Thoracic aorta (tissue), 2 donors: Measurements from ENCODE around the gene SLC35E1. TPM values are rescaled to one million over a fixed set of nuclear protein-coding genes. Genes with fewer than 3 reads are reported as not detected.

Experiments used
- ATAC-seq: fragments of 150-250 bp; one replicate; pipeline ENCODE4 v1.8.0; 2017; ENCODE audit warnings: low read depth; ENCODE audit not compliant: insufficient number of reproducible peaks, low FRiP score
- DNase-seq: peaks from one replicate; pipeline ENCODE4 v3.0.0-alpha.2; 2020; ENCODE audit warnings: low spot score
- H3K27ac ChIP-seq, 2 donors: fragments of 200-600 bp; sonication (generic); 1 replicate in 1 of 2; 2 replicates in 1 of 2; pipeline ENCODE4 v1.5.1; 2016; ENCODE audit warnings: mild to moderate bottlenecking in 2 of 2, moderate library complexity in 2 of 2
- H3K27me3 ChIP-seq: fragments of 200-600 bp; sonication (generic); replicated peaks from 2 replicates; pipeline ENCODE4 v1.6.0; 2016; ENCODE audit warnings: mild to moderate bottlenecking; ENCODE audit not compliant: insufficient read depth
- H3K36me3 ChIP-seq: fragments of 200-600 bp; sonication (generic); one replicate; pipeline ENCODE4 v1.5.1; 2016
- H3K4me1 ChIP-seq, 2 donors: fragments of 200-600 bp; sonication (generic); 1 replicate in 1 of 2; 2 replicates in 1 of 2; pipeline versions ENCODE4 v1.5.1 to v1.6.0; 2016; ENCODE audit warnings: low read depth in 2 of 2, mild to moderate bottlenecking in 1 of 2; ENCODE audit not compliant: control insufficient read depth in 1 of 2
- H3K4me3 ChIP-seq: fragments of 200-600 bp; sonication (generic); 2 replicates; pipeline ENCODE4 v1.5.1; 2016; ENCODE audit warnings: mild to moderate bottlenecking
- H3K9me3 ChIP-seq: fragments of 200-600 bp; sonication (generic); 2 replicates; pipeline ENCODE4 v1.5.1; 2016
- total RNA-seq, 2 donors: library from RNA; depleted of rRNA; stranded (reverse); fragments of >200 nt; gene quantifications; one replicate each; pipeline versions ENCODE4 v1.1.0 to v1.2.3, GENCODE V29; 2016
- TF ChIP-seq, protein P1 (sequence below): fragments of 200-600 bp; sonication (generic); IDR thresholded peaks from one replicate; pipeline ENCODE4 v1.5.1; 2019; ENCODE audit warnings: antibody characterized with exemption

SLC35E1 gene
- total RNA-seq, 2 donors from 2014 or later = 66.9 to 85.3 TPM

DNA sequence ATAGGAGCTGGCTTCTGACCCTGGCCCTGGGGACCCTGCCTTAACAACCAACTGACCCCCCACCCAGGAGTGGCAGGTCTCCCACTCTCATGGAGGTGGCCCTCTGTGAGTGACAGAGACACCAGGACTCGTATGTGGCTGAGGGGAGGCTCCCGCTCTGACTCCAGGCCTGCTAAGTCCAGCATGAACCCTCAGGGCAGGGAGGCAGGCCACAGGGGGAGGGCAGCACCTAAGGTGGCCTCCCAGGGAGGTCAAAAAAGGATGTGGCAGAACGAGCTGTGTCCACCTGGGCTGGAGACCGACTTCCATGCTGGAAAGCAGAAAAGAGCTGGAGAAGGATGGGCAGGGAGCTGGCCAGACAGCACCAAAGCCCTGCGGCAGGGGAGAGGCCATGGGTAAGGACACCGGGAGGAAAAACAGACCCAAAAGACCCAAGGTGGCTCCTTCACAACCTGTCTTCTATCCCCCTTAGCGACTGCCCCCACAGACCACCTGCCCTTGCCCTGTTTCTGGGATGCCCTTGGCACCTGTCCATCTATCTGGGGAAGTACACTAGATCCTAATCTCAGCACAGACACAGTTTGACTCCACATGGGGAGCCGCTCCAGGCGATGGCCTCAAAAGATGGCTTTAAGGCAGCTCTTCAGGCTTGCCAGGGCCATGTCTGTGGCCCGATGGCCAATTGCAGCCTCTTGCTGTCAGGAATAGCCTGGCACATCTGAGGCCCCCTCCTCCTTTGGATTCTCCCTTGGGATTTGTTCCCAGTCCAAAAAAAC lies 10.5 kb upstream of the SLC35E1 start:
- no peak overlapping the region for H3K27ac ChIP-seq
- TF ChIP-seq, protein P1, sequence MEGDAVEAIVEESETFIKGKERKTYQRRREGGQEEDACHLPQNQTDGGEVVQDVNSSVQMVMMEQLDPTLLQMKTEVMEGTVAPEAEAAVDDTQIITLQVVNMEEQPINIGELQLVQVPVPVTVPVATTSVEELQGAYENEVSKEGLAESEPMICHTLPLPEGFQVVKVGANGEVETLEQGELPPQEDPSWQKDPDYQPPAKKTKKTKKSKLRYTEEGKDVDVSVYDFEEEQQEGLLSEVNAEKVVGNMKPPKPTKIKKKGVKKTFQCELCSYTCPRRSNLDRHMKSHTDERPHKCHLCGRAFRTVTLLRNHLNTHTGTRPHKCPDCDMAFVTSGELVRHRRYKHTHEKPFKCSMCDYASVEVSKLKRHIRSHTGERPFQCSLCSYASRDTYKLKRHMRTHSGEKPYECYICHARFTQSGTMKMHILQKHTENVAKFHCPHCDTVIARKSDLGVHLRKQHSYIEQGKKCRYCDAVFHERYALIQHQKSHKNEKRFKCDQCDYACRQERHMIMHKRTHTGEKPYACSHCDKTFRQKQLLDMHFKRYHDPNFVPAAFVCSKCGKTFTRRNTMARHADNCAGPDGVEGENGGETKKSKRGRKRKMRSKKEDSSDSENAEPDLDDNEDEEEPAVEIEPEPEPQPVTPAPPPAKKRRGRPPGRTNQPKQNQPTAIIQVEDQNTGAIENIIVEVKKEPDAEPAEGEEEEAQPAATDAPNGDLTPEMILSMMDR = no peak
- ATAC-seq = no peak
- H3K27me3 ChIP-seq = no peaks in the 10 kb centered on the region
- DNase-seq = no peak
- H3K4me3 ChIP-seq = no peak overlapping the region
- peaks cover 9% of the 10 kb centered on the region for H3K36me3 ChIP-seq
- no peaks in the 10 kb centered on the region for H3K9me3 ChIP-seq
- peaks cover 18 to 58% of the 10 kb centered on the region in 2 donors for H3K4me1 ChIP-seq

DNA sequence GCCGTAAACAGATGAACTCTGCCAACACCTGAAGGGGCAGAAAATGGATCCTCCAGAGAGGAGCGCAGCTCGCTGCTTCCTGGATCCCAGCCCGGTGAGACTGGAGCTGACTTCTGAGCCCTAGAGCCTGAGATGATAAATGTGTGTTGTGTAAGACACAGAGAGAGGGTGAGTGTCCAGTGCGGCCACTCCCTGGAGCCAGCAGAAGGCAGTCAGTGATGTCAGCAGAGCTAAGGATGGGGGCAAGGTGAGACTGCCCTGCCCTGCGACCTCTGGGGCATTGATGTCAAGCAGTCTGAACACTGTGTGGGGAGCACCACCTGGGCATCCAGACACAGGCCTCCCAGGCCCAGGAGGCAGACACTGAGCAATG lies 9.7 kb upstream of the SLC35E1 start:
- Histone ChIP-seq H3K36me3 (peaks cover 13% of the 10 kb centered on the region), H3K9me3 (no peaks in the 10 kb centered on the region), H3K4me1 (peaks cover 11 to 51% of the 10 kb centered on the region in 2 donors), H3K4me3 (no peak overlapping the region), H3K27ac (no peak overlapping the region), H3K27me3 (no peaks in the 10 kb centered on the region)
- TF ChIP-seq, protein P1 = no peak
- no peak for ATAC-seq
- no peak for DNase-seq

DNA sequence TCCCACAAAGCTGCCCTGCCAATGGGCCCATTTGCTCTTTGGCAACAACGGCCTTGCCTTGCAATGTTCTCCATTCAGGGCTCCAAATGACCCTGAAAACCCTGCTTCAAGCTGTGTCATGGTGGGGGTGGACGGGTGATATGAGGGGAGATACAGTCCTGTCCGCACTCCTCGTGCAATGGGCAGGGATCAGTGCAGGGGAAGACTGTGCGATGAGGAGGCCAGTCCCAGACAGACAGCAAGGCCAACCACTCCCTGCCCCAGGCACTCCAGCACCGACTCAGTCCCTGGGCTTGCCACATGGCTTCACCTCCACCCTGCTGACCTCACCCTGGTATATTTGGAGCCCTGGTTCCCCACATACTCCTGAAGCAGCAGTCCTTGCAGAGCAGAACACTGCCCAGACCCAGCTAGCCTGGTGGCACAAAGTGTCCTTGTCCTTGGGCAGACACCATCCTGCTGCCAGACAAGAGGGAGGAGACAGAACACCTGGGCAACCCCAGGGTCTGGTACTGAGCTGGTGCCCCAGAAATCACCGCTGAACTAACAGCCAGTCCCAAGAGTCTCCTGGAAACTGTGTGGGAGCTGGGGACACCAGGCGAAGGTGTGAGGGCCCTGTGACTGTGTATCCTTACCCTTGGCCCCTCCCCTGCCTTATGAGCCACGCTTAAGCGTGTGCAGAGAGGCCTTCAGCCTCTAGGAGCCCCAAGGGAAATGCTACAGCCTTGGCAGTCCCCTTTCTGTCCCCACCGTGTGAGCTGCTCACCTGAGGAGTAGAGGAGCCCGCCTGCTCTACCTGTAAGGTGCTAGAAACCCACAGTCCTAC lies 9.1 kb upstream of the SLC35E1 start:
- TF ChIP-seq, protein P1 = no peak
- H3K9me3 ChIP-seq = no peaks in the 10 kb centered on the region
- no peak for DNase-seq
- peaks cover 19% of the 10 kb centered on the region for H3K36me3 ChIP-seq
- H3K27ac ChIP-seq = no peak overlapping the region
- H3K27me3 ChIP-seq = no peaks in the 10 kb centered on the region
- no peak for ATAC-seq
- H3K4me1 ChIP-seq = peaks cover 11 to 45% of the 10 kb centered on the region in 2 donors
- no peak overlapping the region for H3K4me3 ChIP-seq

DNA sequence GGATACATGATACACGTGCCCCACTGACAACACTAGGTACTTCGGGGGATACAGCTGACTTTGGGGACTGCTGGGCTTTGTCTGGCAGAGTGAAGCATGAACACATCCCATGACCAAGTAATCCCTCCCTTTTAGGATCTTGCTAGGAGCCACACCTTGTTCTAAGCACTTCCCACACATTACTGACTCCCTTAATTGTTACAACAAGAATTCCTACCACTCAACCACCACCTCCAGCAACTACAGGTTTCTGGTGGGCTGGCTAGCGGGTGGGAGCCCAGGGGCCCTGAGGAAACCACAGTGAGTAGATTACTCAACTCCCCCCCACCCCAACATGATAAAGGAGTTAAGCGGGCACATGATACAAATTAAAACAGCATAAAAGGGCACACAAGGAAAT lies 7.2 kb upstream of the SLC35E1 start:
- H3K36me3 ChIP-seq = peaks cover 26% of the 10 kb centered on the region
- no peaks in the 10 kb centered on the region for H3K27me3 ChIP-seq
- no peaks in the 10 kb centered on the region for H3K9me3 ChIP-seq
- ATAC-seq (no peak), DNase-seq (no peak)
- H3K4me1 ChIP-seq = peaks cover 7 to 31% of the 10 kb centered on the region in 2 donors
- H3K4me3 ChIP-seq = no peak overlapping the region
- TF ChIP-seq, protein P1 = no peak
- H3K27ac ChIP-seq = no peak overlapping the region

DNA sequence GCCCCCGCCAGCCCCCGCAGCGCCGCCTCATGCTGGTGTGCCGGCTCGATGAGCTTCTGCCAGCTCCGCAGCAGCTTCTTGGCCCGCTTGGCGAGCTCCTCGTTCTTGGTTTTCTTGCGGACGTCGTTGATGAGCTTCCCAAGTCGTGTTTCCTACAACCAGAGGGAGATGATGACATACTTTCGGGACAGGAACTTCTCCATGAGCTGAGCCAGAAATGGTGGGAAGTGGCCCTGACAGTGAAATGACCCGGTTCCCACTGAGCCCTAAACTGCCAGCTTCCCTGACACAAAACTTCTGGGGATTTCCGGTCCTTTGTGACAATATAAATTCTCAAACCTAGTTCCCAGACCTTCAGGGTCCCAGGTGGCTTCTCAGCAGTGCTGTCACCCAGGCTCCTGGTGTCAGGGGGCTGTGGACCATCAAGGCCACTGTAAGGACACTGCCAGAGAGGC lies 5.3 kb upstream of the SLC35E1 start:
- no peak overlapping the region for H3K27ac ChIP-seq
- ATAC-seq = no peak
- peaks cover 12 to 28% of the 10 kb centered on the region in 2 donors for H3K4me1 ChIP-seq

More for the DNA sequence above, 5.3 kb upstream of the SLC35E1 start:
- H3K36me3 ChIP-seq = peaks cover 26% of the 10 kb centered on the region
- DNase-seq = no peak
- TF ChIP-seq, protein P1 = no peak
- H3K9me3 ChIP-seq = no peaks in the 10 kb centered on the region
- no peaks in the 10 kb centered on the region for H3K27me3 ChIP-seq
- no peak overlapping the region for H3K4me3 ChIP-seq
